GM18867 (cell line): ENCODE measurements around the gene LOC128125822.
A peak's percentile ranks its signal among the peaks of the same experiment; 100 is the strongest.

Source experiments
- ATAC-seq: cut with Tn5 transposase; IDR thresholded peaks from one replicate; pipeline ENCODE4 v1.9.1; 2021; ENCODE audit warnings: mild to moderate bottlenecking, moderate library complexity; ENCODE audit not compliant: unreplicated experiment

LOC128125822 gene

GRCh38 chr6:63554782-63555181 lies 17.5 kb upstream of the LOC128125822 start:
- no peak for ATAC-seq

- no peak for ATAC-seq
Measured at GRCh38 chr6:63556369-63556768, 15.9 kb upstream of the LOC128125822 start.

GRCh38 chr6:63558278-63558677 lies 14.0 kb upstream of the LOC128125822 start:
- peak; percentile 76 for ATAC-seq

- ATAC-seq: no peak
Measured at GRCh38 chr6:63560801-63561287, 11.4 kb upstream of the LOC128125822 start.

- no peak for ATAC-seq
Measured at GRCh38 chr6:63561288-63561687, 11.0 kb upstream of the LOC128125822 start.

GRCh38 chr6:63563235-63563634 lies 9.0 kb upstream of the LOC128125822 start:
- no peak for ATAC-seq

- no peak for ATAC-seq
Measured at GRCh38 chr6:63565058-63565726, 7.1 kb upstream of the LOC128125822 start.

- no peak for ATAC-seq
Measured at GRCh38 chr6:63565727-63566596, 6.3 kb upstream of the LOC128125822 start.

- no peak for ATAC-seq
Measured at GRCh38 chr6:63567966-63568365, 4.3 kb upstream of the LOC128125822 start.

- peak; percentile 3 for ATAC-seq
Measured at GRCh38 chr6:63571361-63572043, 778 bp upstream of the LOC128125822 start.

- ATAC-seq: peak; percentile 1
Measured at GRCh38 chr6:63572747-63573075, 431 bp downstream of the LOC128125822 start.

- ATAC-seq: peak; percentile 58
Measured at GRCh38 chr6:63573076-63573898, 1.0 kb downstream of the LOC128125822 start.

GRCh38 chr6:63573899-63574553 lies 1.7 kb downstream of the LOC128125822 start:
- peak; percentile 15 for ATAC-seq

- ATAC-seq: no peak
Measured at GRCh38 chr6:63574554-63574900, 2.2 kb downstream of the LOC128125822 start.

- no peak for ATAC-seq
Measured at GRCh38 chr6:63576147-63576772, 4.0 kb downstream of the LOC128125822 start.

- no peak for ATAC-seq
Measured at GRCh38 chr6:63576985-63577712, 4.9 kb downstream of the LOC128125822 start.

- ATAC-seq: no peak
Measured at GRCh38 chr6:63578757-63579156, 6.5 kb downstream of the LOC128125822 start.

GRCh38 chr6:63579937-63580703 lies 7.8 kb downstream of the LOC128125822 start:
- ATAC-seq: no peak

GRCh38 chr6:63580704-63580961 lies 8.4 kb downstream of the LOC128125822 start:
- ATAC-seq: no peak
